Femur (tissue), 1 donor: ENCODE results near the gene EGFL6.

Experiments
- DNase-seq: peaks from one replicate; pipeline ENCODE4 v3.0.0-alpha.2; 2017

The EGFL6 gene, protein sequence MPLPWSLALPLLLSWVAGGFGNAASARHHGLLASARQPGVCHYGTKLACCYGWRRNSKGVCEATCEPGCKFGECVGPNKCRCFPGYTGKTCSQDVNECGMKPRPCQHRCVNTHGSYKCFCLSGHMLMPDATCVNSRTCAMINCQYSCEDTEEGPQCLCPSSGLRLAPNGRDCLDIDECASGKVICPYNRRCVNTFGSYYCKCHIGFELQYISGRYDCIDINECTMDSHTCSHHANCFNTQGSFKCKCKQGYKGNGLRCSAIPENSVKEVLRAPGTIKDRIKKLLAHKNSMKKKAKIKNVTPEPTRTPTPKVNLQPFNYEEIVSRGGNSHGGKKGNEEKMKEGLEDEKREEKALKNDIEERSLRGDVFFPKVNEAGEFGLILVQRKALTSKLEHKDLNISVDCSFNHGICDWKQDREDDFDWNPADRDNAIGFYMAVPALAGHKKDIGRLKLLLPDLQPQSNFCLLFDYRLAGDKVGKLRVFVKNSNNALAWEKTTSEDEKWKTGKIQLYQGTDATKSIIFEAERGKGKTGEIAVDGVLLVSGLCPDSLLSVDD

DNA sequence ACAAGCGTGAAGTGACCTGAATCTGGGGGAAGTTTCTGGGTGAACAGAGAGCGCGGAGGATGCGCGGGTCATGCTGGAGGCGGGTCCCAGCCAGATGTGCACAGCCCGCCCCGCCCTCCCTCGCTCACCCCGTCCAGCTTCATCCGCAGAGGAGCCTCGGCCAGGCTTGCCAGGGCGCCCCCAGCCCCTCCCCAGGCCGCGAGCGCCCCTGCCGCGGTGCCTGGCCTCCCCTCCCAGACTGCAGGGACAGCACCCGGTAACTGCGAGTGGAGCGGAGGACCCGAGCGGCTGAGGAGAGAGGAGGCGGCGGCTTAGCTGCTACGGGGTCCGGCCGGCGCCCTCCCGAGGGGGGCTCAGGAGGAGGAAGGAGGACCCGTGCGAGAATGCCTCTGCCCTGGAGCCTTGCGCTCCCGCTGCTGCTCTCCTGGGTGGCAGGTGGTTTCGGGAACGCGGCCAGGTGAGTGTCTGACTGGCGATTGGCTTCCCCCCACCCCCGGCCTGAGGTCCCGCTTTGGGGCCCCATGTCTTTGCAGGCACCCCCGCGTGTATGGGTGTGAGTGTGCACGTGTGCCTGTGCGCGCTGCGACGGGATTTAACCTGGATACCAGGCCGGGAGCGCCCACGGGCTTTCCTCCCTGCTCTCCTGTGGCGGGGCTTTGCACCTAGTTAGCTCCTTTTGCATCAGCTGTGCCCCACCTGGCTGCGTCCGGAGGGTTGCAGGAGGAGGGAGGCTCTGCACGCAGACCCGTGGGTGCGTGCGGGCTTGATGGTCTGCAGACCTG, at the start of gene EGFL6:
Gene EGFL6 (plus strand): TSS at position 123 of the 782 bp plus-strand sequence. CDS start 261 bp downstream, at position 384.
- DNase-seq = peak; percentile 24

- no peak for DNase-seq
These were observed 49.0 kb upstream of the EGFL6 start for GRCh38 chrX:13520351-13520750.

DNA sequence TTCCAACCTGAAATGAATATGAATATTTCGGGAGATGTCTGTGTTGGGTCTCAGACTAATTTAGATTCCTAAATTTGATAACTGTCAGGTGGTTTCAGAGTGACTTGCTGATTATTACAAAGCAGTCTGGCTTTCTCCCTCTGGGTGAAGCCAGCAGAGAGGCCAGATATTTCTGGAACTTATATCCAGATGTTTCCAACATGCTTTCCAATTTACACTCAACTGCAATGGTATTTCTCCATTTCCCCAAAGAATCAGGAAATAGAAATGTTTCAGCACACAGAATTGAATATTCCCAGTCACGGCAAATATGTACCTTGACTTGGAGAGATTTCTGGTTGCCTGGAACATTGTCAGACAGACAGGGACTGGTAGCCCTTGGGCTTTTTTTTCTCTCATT, 48.5 kb upstream of the EGFL6 start:
- peak; percentile 23 for DNase-seq

DNA sequence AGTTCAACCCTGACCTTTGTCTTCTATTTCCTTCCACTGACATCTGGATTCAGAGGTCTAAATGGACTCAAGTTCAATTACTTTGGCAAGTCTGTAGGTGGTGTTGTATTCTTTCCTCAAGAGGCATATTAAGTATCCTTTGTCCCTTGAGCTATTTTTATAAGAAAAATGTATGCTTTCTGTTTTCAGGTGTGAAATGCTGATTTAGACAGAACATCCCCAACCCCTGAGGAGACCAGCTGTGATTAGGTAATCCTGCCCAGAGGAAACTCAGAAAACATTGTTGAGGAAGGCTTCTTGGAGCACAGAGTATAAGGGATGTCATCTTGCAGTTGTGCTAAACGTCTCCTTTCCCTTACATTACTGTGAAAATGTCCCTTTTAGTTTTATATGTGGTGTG, 46.6 kb upstream of the EGFL6 start:
- DNase-seq = no peak

DNA sequence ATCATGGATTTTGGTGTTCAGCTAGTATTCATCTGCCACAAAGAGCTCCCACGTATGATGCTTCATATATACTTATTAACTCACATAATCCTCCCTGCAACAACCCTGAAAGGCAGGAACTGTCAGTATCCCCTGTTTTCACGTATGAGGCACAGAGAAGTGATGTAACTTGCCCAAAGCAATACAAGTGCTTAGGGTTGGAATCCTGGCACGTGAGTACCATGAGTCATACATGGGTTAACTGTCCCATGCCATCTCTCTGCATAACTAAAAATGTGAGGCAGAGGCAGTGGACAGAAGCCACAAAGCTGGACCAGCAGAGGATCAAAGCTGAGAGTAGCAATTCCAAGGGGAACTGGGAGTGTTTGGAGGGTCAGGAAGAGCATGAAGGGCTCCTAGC, 35.7 kb upstream of the EGFL6 start:
- DNase-seq = no peak

GRCh38 chrX:13535376-13536165, 33.8 kb upstream of the EGFL6 start:
- DNase-seq = no peak

- DNase-seq = peak; percentile 50
These were observed 32.9 kb upstream of the EGFL6 start for GRCh38 chrX:13536551-13536950.

DNA sequence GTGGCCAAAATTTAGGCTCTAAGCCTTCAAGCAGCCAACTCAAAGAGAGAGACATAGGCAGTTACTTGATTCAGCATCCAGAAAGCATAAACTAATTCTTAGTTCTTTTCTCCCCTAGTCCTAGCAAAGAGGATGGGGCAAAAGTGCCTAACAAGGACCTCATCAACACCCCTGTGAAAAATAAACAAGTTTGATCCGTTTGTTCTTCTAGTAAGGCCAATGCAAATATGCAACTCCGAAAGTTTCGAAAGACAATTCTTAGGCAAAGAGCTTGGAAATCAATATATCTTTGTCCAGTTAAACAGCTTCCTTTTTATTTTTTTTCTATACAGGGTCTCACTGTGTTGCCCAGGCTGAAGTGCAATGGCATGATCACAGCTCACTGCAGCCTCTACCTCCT, 31.0 kb upstream of the EGFL6 start:
- DNase-seq = no peak

DNA sequence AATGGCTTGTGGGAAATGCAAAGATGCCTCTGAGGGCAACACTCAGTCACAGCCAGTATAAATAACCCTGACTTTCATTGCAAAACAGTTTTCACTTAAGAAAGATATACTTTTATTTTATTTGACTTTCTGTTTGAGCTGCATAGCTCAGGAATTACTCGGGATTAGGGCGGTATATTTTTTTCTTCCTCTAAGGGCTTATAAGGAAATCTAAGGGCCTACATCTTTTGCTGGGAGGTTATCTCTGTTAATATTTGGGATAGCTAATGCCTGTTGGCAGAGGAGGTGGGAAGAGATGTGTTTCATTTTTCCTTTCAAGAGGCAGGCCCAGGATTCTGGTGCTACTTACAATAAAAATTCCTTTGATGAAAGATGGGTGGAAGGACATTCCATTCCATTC, 28.8 kb upstream of the EGFL6 start:
- no peak for DNase-seq

DNA sequence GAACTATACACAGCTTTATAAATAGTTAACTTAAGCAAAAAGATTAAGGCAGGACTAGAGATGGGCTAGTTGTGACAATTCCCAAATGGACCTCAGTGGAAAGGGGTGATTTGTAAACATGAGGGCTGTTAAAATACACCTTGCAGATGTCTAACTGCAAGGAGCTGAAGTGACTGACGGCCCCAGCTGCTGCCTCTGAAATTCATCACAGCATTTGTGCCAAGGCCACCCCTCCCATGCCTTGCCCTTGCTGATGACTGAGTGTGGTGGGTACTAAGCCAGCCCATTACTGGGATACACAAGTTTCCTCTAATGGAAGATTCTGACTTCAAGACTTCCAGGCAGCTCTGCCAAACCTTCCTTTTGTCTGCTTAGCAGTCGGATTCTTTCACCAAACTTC, 23.7 kb upstream of the EGFL6 start:
- peak; percentile 32 for DNase-seq

DNA sequence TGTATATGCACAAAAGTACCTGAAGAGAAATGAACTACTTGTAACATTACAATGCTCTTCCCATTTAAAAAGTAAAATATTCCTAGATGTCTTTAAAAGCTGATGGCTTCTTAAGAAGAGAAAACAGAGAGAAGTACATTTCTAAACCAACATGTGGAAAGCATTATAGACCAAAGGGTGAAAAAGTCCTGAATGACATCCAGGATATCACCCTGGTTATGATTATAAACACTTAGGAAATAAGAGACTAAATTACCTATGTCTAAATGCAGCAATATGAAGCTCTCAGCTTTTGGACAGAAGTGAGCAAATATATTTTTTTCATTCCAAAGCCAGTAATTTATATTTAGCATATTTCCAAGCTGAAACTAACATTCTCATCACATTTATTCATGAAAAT, 21.7 kb upstream of the EGFL6 start:
- DNase-seq = no peak

- no peak for DNase-seq
These were observed 19.1 kb upstream of the EGFL6 start for GRCh38 chrX:13550346-13550745.

DNA sequence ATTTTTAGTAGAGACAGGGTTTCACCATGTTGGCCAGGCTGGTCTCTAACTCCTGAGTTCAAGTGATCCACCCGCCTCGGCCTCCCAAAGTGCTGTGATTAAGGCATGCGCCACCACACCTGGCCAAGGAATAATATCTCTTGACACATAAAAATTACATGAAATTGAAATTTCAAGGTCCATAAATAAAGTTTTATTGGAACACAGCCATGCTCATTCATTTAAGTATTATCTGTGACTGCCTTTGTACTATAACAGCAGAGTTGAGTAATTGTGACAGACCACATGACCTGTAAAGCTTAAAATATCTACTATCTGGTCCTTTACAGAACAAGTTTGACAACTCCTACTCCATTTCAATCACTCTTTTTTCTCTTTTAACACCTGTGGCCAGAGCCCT, 17.8 kb upstream of the EGFL6 start:
- DNase-seq = no peak

DNA sequence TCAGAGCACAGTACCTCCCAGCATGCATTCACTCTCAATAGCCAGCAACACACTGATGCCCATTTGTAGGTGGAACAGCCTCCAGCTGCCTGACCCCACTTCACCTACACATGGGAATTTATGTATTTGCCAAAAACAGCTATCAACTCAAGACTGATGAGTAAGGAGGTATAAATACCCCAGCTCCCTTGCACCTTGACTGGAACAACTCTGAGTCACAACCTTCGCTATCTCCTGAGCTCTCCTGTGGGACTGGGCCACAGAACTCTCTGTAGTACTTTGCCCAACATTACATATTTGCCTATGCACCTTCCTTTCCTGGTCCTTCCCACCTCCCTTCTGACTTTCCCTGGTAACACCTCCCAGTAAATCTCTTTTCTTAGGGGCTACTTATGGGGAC, 16.5 kb upstream of the EGFL6 start:
- no peak for DNase-seq

GRCh38 chrX:13565511-13565910, 3.9 kb upstream of the EGFL6 start:
- no peak for DNase-seq

DNA sequence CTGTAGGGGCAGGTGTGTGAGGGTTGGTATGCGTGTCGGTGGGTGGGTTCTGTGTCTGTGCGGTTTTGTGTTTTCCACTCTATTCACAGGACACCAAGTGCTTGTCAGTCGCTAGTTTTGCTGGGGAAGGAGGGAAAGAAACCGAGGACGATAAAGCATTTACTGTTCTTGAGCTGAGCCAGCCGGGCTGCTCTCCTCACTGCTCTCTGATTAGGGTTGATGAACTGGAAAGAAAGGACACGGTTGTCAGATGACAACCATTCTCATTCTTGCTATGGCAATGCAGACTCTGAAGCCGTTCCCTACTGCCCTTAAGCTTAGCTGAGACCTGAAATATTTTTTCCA, 832 bp downstream of the EGFL6 start:
- no peak for DNase-seq

DNA sequence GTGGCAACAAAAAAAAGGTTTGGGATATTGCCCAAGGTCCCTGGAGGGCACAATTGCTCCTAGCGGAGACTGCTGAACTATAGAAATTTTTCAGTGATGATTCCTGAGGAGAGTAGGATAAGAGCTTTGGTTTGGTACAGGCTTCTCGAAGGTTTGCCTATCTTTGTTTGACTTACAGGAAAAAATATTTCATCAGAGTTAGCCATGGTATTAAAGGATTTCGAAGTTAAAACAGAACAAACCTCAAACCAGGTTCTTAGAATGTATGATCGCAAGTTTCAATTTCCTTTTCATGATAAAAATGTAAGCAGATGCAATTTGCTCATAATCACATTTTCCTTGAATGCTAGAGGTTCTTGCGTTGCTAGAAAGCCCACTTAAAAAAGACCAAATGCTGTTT, 1.7 kb downstream of the EGFL6 start:
- DNase-seq = no peak

GRCh38 chrX:13574600-13574999, 5.2 kb downstream of the EGFL6 start:
- DNase-seq = no peak

- no peak for DNase-seq
These were observed 10.3 kb downstream of the EGFL6 start for GRCh38 chrX:13579661-13580060.

DNA sequence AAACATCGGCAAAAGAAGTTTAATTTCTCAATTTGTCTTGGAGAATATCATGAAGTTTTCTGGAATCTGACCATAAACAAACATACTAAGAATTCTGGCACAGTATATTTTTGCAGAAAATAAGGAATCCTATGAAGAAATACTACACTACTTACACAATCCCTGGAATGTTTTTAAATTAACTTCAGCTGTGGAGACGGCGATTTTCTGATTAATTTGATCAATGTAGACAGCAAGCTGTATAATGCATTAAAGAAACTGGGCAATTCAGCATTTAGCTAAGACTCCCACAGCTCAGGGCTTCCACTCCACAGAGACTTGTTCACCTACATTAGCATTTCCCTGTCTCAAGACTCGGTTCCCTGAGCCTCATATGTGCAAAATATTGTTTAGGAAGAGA, 12.2 kb downstream of the EGFL6 start:
- no peak for DNase-seq

- no peak for DNase-seq
These were observed 18.5 kb downstream of the EGFL6 start for GRCh38 chrX:13587786-13588477.

DNA sequence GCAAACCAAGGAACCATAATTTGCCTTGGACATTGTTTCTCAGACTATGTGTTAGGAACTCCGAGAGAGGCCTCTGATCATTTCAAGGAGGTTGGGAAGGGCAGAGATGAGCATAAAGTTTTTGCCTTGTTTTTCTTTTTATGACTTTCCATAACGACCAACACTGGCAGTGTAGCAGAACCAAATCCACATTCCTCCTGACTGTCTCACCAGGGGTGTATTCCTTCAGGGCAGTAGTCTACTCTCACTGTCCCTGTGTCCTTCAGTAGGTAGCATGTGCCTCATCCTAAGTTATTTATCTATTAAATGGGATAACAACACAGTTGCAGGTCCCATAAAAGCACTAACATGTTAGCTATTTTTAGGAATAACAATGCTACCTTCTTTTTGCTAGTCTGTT, 20.8 kb downstream of the EGFL6 start:
- no peak for DNase-seq

GRCh38 chrX:13590914-13591313, 21.5 kb downstream of the EGFL6 start:
- no peak for DNase-seq
